Activated CD4-positive, CD25-positive, alpha-beta regulatory T cell treated with anti-CD3 and anti-CD28 coated beads, Interleukin-2, amount 50 U/mL, for 72 hours (primary cell): ENCODE results near the gene TNNC2.
"Not testable (repeated sequence)": the region's sequence is repeated elsewhere in the genome, so short reads cannot be mapped to it uniquely, and the experiment has no call there.

Experiments used
- DNase-seq: peaks from one replicate; pipeline ENCODE4 v3.0.0; 2021

Gene TNNC2

DNA sequence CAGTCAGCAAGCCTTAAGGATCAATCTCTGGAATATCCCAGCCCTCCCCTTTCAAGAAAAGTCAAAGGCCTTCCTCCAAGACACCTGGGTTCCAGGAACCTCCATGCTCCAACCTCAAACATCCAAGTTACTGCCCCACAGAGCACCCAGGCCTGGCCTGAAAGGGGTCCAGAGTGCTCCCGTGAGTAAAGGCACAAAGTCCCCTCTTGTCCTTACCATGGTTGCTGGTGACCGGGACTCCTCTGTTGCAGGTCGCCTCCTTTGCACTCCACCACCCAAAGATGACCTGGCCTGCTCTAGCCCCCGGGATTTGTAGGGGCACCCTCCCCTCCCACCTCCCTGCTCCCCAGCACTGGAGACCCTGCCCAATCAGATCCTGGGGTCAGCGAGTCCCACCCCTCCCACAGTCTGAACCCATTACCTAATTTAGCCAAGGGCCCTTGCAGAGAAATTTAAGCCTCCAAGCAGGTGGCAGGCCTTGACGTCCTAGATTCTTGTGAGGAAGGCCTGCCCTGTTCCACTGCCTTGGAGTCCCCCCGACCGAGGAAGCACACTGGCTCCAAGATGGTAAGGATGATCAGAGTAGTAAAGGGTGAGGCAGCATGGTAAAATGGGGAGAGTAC is at the start of gene TNNC2:
TSS of gene TNNC2 (minus strand) at position 283 of the 623 bp plus-strand sequence. CDS start at position 219, 64 bp downstream.
- no peak for DNase-seq

- no peak for DNase-seq
Observed at GRCh38 chr20:45874576-45874975, 47.5 kb upstream of the TNNC2 start.

GRCh38 chr20:45874104-45874481 is 47.0 kb upstream of the TNNC2 start:
- not testable (repeated sequence) for DNase-seq

DNA sequence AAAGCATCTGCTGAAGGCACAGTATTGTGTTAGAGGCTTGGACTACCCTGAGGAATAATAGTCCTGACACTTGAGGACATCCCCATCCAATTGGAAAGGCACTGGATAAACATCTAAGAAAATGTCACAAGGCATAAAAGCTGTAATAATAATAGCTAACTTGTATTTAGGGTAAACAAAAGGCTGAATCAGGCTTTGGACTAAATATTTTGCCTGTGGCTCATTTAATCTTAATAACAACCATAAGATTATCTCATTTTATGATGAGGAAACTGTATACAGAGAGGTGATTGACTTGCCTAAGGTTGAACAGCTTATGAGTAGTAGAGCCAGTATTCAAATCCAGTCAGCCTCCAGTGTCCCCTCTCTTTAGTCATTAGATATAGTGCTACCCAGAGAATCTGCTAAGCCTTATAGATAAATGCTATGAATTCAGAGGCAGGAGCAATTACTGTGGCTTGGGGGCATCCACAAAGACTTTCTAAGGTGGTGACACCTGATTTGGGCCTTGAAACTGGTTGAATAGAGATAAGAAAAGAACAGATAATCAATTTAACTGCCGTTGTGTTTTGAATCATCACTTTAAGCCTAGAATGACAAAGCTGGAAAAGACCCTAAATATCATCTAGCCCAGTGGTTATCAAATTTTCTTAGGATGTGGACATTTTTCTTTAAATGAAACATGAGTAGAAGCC is 46.4 kb upstream of the TNNC2 start:
- no peak for DNase-seq

DNA sequence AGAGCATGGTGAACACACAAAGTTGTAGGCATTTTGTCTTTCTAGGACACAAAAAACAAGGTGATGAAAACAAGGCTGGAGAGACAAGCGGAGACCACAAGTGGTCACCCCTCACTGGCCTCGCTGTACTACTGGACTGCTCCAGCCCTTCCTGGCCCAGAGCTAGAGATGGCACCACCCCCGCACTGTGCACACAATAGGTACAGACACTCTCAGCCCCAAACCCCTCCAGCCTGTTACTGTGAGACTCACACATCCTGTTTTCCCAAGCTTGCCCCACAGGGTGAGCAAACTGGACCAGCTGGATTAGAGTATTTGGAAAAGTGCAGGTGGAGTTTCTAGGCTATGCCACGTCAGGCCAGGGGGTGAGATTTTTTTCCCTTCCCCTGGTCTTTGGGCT is 45.5 kb upstream of the TNNC2 start:
- DNase-seq = no peak

DNA sequence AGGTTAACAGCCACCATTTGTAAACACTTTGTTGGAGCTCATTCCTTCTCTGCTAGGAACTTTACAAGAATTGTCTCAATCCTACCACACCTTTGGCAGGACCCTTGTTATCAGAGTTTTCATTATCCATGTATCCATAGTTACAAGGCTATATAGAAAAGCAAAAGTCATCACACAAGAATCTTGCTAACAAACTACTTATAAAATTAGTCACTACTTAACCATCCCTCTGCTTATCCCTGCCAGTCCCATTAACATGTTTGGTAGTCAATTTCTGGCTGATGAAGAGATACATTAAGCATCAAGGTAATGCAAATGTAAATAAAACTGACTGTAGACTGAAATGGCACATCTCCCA is 40.7 kb upstream of the TNNC2 start:
- DNase-seq = no peak

- DNase-seq = no peak
Observed at GRCh38 chr20:45867136-45867818, 40.2 kb upstream of the TNNC2 start.

DNA sequence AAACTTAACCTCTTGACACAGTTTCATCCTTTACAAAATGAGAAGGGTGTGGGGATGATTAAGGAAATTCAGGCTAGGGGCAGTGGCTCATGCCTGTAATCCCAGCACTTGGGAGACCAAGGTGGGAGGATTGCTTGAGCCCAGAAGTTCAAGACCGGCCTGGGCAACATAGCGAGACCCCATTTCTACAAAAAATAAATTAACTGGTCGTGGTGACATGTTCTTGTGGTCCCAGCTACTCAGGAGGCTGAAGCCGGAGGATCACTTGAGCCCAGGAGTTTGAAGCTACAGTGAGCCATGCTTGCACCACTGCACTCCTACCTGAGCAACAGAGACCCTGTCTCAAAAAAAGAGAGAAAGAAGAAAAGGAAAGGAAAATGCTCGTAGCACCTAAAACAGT is 39.3 kb upstream of the TNNC2 start:
- DNase-seq = no peak

GRCh38 chr20:45863543-45864470 is 36.7 kb upstream of the TNNC2 start:
- DNase-seq = no peak

DNA sequence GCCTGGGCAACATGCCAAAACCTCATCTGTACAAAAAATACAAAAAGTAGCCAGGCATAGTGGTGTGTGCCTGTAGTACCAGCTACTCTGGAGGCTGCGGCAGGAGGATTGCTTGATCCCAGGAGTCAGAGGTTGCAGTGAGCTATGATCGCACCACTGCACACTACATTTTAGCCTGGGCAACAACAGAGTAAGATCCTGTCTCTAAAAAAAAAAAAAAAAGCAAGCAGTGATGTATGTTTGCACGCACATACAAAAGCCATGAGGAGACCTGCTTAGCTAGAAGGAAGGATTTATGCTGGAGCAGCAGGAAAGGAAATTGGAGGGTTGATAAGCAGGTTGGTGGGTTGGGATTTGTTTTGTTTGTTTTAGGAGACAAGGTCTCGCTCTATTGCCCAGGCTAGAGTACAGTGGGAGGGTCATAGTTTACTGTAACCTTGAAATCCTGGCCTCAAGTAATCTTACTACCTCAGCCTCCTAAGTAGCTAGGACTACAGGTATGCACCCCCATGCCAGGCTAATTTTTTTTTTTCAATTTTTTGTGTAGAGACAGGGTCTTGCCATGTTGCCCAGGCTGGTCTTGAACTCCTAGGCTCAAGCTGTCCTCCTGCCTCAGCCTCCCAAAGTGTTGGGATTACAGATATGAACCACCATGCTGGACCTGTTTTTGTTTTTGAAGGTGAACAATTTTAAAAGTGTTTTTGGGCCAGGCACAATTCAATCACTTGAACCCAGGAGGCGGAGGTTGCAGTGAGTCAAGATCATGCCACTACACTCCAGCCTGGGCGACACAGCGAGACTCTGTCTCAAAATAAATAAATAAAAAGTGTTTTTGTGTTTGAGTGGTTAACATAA is 34.3 kb upstream of the TNNC2 start:
- no peak for DNase-seq

- no peak for DNase-seq
Observed at GRCh38 chr20:45860560-45861220, 33.6 kb upstream of the TNNC2 start.

GRCh38 chr20:45859916-45860315 is 32.8 kb upstream of the TNNC2 start:
- no peak for DNase-seq

GRCh38 chr20:45857882-45858216 is 30.7 kb upstream of the TNNC2 start:
- no peak for DNase-seq

DNA sequence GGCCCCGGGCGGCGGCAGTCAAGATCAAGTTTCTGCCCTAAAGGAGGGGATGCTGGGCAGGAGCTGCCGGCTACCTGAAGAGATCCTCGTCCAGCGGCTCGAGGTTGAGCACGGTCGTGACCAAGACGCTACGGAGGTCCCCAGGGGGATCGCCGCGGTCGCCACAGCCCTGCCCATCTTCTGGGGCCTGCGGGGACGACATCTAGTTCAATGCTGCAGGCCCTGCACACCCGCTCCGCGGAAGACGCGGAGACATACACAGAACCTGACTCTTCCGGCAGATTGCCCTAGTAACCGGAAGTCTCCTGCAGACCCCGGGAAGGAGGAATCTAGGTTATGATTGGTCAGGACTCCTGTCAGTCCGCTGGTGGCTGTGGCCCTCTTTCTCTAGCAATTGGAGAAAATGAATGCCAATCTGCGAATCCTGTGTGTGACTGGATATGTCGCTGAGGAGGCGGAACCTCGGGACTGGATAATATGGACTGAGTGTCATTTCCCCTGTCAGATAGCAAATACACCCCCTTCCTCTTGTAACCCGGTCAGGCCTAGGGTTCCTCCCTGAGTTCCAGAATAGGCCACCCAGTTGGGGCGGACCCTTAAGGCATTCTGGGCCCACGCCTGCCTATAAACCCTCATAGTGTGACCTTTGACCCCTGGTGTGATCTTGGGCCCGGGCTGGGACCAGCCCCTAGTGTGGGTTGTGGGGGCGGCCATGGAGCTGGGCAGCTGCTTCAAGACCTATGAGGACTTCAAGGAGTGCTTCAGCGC is 30.2 kb upstream of the TNNC2 start, which contains the start of the genes ACOT8 and ZSWIM3:
TSS of gene ACOT8 (minus strand) at position 279 of the 768 bp plus-strand sequence. CDS start at position 202, 77 bp downstream.
TSS of gene ZSWIM3 (plus strand) at position 501 of the 768 bp plus-strand sequence. CDS start at position 713, 212 bp downstream.
- peak; percentile 82 for DNase-seq

- DNase-seq = no peak
Observed at GRCh38 chr20:45853484-45853883, 26.4 kb upstream of the TNNC2 start.

GRCh38 chr20:45852326-45852725 is 25.2 kb upstream of the TNNC2 start:
- DNase-seq = no peak

GRCh38 chr20:45851501-45851900 is 24.4 kb upstream of the TNNC2 start:
- DNase-seq = no peak

DNA sequence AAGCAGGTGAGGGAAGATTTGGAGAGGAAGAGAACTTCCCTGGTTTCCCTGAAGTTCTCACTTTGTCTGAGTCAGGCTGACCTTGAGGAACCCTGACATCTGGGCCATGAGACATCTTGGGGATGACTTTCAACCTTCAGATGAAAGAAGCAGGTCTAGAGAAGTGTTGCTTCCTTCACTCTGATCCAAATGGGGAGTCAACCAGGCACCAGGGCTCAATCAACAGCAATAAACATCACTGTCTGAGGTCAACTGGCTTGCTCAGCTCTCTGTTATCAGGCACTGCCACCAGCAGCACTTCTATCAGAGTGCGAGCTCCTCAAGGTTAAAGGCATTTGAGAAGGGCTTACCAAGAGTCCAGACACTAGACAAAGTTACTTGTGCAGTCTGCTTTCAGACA is 23.8 kb upstream of the TNNC2 start:
- no peak for DNase-seq

DNA sequence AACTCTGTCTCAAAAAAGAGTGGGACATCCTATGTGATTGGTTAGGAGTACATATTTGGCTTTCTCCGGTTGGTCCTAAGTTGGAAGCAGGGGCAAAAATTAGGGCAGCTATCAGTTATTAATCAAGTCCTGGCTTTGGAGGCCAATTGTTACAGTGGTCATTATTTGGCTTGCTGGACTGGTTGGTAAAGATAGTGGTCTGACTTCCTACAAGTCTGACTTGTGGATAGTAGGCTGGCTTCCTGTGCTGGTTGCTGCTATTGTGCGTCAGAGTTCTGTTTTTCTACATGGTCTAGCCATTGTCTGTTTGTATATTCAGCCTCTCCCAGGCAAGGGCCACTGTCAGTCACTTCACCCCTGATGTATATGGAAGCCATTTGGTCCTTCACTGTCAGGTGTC is 23.1 kb upstream of the TNNC2 start:
- DNase-seq = no peak

GRCh38 chr20:45848969-45849582 is 22.0 kb upstream of the TNNC2 start:
- no peak for DNase-seq
